GM19452 (cell line): ENCODE results near the gene REEP6.

ENCODE experiments used
- ATAC-seq: cut with Tn5 transposase; IDR thresholded peaks from one replicate; pipeline ENCODE4 v1.9.1; 2021; ENCODE audit not compliant: unreplicated experiment

REEP6 gene

GRCh38 chr19:1456121-1456900 lies 34.7 kb upstream of the REEP6 start:
- ATAC-seq = no peak

GRCh38 chr19:1457031-1457739 lies 33.8 kb upstream of the REEP6 start:
- no peak for ATAC-seq

DNA sequence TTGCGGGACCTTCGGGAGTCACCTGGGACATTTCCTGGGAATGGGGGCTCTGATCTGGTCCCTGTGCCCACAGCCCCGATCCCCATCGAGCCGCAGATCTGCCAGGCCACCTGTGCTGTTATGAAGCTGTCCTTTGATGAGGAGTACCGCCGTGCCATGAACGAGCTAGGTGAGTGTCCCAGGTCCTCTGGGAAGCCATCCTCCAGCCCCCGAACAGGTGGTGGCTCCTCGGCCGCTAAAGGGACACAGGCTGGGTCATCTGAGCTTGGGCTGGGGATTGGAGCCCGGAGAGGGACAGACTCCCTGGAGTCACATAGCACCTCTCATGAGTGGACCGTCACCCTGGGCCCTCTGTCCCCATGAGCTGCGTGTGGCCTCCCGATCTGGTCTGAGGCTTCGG lies 33.1 kb upstream of the REEP6 start:
- ATAC-seq = no peak

GRCh38 chr19:1459479-1459878 lies 31.5 kb upstream of the REEP6 start:
- no peak for ATAC-seq

DNA sequence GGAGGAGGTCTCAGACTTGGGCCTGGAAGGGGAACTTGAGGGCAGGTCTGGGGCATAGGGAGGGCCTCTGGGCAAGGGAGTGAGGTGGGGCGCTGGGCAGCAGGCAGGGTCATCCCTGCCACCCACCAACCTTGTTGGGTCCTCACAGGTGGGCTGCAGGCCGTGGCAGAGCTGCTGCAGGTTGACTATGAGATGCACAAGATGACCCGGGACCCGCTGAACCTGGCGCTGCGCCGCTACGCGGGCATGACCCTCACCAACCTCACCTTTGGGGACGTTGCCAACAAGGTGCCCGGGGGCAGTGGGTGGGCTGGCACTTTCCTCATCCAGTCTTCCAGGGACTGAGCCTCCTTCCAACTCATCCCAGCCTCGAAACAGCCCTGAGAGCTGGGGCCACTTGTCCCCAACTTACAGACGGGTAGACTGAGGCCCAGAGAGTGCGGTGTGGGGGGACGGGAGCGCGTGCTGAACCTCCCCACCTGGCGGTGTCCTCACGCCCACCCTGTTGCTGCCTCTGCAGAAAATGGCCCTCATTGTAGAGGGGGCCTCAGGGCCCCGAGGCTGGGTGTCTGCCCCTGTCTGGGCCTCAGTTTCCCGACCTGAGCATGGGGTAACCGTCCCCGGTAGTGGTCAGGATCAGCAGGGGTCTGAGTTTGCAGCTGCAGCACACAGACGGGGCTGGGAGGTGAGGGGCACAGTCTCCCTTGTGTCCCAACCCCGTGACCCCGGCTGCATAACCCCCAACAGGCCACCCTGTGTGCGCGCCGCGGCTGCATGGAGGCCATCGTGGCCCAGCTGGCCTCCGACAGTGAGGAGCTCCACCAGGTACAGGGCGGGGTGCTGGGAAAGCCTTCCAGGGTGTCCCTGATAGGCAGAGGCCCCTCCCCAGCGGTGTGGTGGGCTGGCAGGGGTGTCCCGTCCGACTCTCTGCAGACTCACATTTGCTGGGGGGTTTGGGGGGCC lies 30.7 kb upstream of the REEP6 start:
- no peak for ATAC-seq

DNA sequence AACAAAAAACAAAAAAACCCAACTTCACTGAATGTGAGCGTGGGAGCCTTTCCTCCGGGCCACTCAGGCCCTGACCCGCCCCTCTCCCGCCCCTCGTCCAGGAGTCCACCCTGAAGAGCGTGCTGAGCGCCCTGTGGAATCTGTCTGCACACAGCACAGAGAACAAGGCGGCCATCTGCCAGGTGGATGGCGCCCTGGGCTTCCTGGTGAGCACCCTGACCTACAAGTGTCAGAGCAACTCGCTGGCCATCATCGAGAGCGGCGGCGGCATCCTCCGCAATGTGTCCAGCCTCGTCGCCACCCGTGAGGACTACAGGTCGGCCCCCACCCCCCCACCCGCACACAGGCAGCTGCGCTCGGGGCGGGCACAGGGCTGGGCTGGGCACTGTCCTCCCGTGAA lies 29.1 kb upstream of the REEP6 start:
- no peak for ATAC-seq

DNA sequence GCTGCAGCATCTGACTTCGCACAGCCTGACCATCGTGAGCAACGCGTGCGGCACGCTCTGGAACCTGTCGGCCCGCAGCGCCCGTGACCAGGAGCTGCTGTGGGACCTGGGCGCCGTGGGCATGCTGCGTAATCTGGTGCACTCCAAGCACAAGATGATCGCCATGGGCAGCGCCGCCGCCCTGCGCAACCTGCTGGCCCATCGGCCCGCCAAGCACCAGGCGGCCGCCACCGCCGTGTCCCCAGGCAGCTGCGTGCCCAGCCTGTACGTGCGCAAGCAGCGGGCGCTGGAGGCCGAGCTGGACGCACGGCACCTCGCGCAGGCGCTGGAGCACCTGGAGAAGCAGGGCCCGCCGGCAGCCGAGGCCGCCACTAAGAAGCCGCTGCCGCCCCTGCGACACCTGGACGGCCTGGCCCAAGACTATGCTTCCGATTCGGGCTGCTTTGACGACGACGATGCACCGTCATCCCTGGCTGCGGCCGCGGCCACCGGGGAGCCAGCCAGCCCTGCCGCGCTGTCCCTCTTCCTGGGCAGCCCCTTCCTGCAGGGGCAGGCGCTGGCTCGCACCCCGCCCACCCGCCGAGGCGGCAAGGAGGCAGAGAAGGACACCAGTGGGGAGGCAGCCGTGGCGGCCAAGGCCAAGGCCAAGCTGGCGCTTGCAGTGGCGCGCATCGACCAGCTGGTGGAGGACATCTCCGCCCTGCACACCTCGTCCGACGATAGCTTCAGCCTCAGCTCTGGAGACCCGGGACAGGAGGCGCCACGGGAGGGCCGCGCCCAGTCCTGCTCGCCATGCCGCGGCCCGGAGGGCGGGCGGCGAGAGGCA lies 25.6 kb upstream of the REEP6 start:
- ATAC-seq = no peak

- ATAC-seq = no peak
Observed at GRCh38 chr19:1466018-1466460, 24.9 kb upstream of the REEP6 start.

GRCh38 chr19:1466461-1467214 lies 24.3 kb upstream of the REEP6 start:
- ATAC-seq = no peak

- no peak for ATAC-seq
Observed at GRCh38 chr19:1467215-1467489, 23.8 kb upstream of the REEP6 start.

DNA sequence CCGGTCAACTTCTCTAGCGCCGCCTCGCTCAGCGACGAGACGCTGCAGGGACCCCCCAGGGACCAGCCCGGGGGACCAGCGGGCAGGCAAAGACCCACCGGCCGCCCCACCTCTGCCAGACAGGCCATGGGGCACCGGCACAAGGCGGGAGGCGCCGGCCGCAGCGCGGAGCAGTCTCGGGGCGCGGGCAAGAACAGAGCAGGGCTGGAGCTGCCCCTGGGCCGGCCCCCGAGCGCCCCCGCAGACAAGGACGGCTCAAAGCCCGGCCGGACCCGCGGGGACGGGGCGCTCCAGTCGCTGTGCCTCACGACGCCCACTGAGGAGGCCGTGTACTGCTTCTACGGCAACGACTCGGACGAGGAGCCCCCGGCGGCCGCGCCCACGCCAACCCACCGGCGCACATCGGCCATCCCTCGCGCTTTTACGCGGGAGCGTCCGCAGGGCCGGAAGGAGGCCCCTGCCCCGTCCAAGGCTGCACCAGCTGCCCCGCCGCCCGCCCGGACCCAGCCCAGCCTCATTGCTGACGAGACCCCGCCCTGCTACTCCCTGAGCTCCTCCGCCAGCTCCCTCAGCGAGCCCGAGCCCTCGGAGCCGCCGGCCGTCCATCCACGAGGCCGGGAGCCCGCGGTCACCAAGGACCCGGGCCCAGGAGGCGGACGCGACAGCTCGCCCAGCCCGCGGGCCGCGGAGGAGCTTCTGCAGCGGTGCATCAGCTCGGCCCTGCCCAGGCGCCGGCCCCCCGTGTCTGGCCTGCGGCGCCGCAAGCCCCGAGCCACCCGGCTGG lies 23.3 kb upstream of the REEP6 start:
- ATAC-seq = no peak

DNA sequence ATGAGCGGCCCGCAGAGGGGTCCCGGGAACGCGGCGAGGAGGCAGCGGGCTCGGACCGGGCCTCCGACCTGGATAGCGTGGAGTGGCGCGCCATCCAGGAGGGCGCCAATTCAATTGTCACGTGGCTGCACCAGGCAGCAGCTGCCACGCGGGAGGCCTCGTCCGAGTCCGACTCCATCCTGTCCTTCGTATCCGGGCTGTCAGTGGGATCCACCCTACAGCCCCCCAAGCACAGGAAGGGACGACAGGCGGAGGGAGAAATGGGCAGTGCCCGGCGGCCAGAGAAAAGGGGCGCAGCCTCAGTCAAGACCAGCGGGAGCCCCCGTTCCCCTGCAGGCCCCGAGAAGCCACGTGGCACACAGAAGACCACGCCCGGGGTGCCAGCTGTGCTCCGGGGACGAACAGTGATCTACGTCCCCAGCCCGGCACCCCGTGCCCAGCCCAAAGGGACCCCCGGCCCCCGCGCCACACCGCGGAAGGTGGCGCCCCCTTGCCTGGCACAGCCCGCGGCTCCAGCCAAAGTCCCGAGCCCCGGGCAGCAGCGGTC lies 22.6 kb upstream of the REEP6 start:
- ATAC-seq = no peak

DNA sequence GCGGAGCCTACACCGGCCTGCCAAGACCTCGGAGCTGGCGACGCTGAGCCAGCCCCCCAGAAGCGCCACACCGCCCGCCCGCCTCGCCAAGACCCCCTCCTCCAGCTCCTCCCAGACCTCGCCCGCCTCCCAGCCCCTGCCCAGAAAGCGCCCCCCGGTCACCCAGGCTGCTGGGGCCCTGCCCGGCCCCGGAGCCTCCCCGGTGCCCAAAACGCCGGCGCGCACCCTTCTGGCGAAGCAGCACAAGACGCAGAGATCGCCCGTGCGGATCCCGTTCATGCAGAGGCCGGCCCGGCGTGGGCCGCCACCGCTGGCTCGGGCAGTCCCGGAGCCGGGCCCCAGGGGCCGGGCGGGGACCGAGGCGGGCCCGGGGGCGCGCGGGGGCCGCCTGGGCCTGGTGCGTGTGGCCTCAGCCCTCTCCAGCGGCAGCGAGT lies 22.1 kb upstream of the REEP6 start:
- no peak for ATAC-seq

GRCh38 chr19:1469255-1470054 lies 21.5 kb upstream of the REEP6 start:
- no peak for ATAC-seq

DNA sequence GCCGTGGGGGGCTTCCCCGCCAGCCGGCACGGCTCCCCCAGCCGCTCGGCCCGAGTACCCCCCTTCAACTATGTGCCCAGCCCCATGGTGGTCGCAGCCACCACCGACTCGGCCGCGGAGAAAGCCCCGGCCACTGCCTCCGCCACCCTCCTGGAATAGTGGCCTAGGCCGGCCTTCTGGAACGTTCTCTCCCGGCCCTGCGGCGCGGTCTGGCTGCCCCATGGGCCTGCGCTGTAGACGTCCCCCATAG lies 21.0 kb upstream of the REEP6 start:
- no peak for ATAC-seq

DNA sequence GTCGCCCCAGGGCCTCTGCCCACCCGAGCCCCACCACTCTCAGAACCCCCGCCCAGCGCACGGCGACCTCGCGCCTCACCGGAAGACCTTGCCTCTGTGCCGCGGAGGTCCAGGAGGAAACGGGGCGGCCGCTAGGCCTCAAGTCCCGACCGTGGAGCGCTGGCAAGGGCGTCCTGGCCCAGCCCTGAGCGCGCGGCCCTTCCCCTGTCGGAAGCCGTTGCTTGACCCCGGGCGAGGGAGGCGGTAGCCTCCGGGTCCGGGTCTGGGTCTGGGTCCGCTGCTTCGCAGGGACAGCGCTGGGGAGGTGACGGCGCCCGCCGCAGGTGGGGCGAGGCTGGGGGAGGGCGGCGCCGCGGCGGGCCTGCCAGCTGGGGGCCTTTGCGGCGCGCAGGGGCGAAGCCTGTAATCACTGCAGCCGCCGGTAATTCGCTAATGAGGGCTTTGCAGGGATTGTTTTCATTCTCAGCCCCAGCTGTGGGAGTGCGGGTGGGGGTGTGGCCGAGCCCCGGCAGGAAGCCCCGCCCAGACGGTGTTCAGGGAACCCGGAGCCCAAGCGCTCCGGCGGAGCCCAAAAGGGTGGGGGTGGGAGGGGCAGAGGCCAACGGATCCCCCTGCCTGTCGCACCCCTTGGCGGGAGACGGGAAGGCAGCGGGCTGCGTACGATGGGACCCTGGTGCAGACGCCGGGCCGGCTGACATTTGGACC lies 20.5 kb upstream of the REEP6 start:
- no peak for ATAC-seq

DNA sequence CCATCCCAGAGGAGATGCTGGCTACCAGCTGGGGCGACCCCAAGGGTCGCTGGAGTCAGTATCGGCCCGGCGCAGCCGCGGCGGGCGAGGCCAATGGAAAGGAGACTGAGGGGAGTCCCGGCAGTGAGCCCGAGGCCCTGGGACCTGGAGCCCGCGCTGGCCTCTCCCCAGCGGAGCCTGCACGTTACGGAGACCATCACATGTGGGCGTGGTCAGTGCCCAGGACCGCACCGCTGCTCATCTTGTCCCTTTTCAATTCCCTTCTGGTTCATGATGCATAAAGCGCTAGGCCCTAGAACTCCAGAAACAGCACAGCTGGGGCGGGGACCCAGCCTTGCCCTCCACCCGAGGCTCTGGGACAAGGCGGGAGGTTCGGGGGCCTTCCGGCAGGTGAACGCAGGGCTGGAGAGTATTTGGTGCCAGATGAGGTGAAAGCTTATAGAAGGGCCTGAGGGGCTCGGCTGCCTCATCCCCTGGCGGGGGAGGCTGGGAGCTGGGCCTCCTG lies 19.9 kb upstream of the REEP6 start:
- no peak for ATAC-seq
